ENCODE measurements around the gene CCR7.
"Not testable (repeated sequence)": the region's sequence is repeated elsewhere in the genome, so short reads cannot be mapped to it uniquely, and the experiment has no call there.

CCR7 gene

GRCh38 chr17:40548982-40549685 lies 16.1 kb downstream of the CCR7 start:
- DNase-seq: no peak

- no peak for DNase-seq
Measured at GRCh38 chr17:40548491-40548981, 16.7 kb downstream of the CCR7 start.

- DNase-seq: no peak
Measured at GRCh38 chr17:40547785-40548478, 17.3 kb downstream of the CCR7 start.

GRCh38 chr17:40547079-40547784 lies 18.0 kb downstream of the CCR7 start:
- no peak for DNase-seq

- DNase-seq: not testable (repeated sequence)
Measured at GRCh38 chr17:40546497-40546896, 18.8 kb downstream of the CCR7 start.

DNA sequence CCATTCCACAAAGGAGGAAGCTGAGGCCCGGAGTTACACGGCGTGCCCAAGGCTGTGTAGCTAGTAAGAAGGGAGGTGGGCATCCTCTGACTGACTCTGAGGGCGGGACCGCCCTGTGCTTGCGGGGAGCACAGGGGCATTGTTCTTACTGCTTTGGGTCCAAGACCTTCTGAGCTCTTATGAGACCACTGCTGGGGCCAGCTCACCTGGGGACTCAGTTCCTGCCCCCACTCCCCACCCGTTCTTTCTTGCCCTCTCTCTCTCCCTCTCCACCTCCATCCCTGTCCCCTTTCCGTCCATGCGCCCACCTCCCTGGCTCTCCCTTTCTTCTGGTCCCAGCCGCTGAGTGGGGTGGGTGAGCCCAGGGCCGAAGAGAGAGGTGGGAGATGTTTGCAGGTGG lies 19.6 kb downstream of the CCR7 start:
- no peak for DNase-seq

DNA sequence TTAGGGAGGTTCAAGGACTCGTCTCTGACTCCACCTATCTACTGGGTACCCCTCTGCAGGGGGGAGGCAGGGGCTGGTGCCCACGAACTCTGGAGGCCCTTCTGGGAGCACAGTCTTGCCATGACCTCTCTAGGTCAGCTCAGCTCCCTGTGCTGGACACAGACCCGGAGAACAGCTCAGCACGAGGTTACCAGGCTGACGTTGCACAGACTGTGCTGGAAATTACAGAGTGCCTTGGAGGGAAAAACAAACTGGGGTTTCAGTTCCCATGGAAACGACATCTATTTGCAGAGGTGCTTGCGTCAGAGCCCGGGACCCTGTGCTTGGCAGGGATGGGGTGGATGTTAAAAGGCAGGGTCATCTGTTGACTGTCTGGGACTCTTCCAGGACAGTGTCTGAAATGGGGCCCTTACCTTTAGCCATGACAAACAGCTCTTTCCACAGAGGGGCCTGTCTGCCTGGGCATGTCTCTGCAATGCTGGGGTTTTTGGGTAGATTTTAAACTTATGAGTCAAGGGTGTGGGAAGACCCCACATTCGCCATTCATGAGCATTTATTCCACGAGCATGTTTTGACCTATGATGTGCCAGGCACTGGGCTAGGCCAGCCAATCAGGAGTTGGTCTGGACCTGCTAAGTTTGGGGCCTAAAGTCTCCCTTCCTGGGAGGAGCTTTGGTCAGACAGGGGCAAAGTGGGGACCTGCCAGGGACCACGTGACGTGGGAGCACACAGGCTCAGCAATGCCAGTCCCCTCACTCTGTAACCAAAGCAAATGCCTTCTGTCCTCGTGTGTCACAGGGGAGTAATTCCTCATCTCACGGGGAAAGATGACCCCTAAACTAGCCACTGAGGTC lies 22.5 kb downstream of the CCR7 start:
- DNase-seq: peak; percentile 77 to 90 (median 78)

DNA sequence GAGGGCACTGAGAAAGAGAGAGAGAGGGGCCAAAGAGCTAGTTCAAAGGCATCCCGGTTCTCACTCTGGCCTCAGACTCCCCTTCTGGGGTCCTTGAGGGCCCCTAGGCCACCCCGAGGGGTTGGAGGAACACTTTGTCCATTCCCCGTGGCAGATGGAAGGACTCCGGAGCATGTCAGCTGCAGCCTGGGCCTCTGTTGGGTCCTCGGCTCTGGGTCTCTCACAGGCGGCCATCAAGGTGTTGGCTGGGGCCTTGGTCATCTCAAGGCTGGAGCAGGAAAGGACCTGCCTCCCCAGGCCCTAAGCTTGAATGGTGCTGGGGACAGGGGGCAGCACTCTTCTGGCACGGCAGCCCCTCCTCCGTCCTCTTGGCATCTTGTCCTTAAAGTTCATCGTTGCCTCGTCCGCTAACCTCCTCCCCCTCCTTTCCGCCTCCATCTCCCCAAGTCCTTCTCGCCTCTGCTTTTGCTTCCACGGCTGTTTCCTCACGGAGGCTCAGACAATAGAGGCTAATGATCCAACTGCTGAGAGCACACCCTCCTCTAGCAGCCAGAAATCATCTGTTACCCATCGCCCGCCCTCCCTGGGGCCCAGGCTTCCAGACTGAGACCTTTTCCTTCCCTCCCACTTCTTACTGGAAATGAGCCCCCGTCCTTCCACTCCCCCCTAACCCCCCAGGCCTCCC lies 23.3 kb downstream of the CCR7 start:
- no peak for DNase-seq

DNA sequence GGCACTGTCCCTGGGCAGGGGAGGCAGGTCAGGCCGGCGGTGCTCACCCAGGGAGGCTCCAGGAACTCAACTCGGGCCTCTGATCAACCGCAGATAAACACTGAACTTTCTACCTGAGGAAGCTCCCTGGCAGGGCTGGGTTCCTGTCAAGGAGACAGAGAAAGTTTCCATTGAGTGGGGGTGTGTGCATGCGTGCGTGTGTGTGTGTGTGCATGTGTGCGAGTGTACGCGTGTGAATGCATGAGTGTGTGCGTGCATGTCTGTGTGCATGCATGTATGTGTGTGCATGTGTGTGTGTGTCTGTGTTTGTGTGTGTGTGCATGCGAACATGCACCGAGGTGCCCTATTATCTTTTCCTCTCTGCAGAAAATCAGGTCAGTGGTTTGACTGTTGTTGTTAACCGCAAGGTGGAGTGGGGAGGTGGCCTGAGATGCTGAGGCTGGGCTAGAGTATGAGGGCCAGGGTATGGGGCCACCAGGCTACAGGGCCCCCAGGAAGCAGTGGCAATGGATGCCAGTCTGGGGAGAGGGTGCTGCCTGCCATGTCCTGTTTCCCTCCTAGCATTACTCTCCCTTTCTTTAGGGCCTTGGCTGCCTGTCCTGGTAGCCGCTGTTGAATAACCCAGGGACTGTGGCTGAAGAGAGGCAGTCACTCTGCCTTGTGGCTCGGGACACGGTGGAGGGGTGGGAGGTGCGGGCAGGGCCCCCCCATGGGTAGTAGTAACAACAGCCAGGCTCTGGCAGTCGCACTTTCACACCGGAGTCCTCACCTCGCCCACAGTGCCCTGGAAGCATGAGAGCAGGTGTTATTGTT lies 24.0 kb downstream of the CCR7 start:
- no peak for DNase-seq

DNA sequence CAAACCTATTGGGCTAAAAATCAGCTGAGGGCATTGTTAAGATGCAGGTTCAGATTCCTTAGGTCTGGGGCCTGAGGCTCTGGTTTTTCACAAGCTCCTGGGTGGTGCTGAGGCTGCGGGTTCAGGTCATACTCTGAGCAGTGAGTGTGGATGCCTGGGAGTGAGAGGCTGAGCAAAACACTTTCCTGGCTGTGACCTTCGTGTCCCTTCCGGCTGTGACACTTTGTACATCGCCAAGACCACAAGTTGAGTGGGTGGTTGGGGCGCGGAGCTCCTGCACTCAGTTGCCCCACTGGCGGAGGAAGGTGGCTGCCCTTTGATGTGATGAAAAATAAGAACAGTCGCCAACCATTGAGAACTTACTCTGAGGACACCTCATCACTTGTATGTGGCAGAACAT lies 24.8 kb downstream of the CCR7 start:
- no peak for DNase-seq

GRCh38 chr17:40539711-40540411 lies 25.4 kb downstream of the CCR7 start:
- no peak for DNase-seq

DNA sequence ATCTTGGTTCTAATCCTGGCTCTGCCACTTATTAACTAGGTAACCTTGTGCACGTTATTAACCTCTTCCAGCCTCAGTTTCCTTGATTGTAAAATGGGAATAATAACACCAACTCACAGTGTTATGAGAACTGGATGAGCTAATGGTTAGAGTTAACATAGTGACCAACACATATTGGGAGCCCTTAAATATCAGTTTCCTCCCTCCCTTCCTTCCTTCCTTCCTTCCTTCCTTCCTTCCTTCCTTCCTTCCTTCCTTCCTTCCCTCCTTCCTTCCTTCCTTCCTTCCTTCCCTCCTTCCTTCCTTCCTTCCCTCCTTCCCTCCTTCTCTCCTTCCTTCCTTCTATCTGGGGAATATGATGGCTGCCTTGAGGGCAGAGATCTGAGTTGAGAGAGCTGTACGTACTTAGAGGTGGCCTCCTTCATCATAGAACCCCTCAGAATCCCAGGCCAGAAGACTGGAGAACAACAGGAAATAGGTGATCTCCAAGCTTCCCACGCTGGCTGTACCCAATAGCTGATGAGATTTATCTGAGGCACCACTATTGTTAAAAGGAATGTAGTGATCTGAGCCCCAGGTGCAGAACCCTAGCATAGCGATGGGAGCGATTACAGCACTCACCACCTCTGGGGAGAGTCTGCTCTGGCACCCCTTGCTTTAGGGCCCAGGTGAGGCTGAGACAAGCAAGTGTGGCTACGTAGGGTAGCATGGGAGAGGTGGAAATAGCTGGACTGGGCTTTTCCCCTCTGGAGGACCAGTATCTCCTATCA lies 26.2 kb downstream of the CCR7 start:
- no peak for DNase-seq

- no peak for DNase-seq
Measured at GRCh38 chr17:40538019-40538935, 27.0 kb downstream of the CCR7 start.

DNA sequence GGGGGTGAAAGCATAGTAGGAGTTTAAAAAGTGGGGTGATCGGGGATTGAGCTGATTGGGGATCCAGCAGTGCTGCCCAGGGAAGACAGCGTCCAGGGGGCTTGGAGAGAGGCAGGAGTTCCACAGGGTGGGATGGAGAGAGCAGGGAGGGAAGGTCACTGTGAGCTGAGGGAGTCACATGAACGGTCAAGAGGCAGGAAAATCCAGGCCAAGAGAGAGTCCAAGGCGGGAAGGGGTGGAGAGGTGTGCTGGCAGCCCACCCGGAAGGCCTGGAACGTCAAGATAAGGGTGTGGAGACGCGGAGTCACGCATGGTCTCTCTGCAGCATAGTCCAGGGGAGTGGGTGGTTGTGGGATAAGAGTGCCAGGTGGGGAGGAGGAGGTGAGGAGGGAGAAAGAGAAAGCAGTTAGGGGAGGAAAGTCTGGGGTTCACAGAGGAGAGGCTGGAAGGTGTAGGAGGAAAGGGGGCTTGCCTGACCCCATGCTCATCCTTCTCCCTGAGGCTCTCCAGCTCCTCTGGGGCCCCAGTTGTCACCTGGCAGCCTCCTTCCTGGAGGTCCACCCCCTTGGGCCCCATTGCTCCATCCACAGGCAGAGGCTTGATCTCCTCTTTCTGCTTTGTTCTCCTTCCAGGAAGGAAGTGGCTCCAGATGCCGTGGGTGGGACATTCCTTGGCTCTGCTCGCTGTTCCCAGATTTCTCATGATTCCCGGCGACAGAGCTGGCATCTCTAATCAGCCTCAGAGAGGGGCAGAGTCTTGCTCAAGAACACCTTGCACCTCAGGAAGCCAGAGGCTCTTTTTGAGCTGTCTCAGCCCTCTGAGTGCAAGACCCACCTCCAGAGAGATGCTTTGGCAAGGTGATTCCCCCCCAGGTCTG lies 28.7 kb downstream of the CCR7 start:
- DNase-seq: no peak

DNA sequence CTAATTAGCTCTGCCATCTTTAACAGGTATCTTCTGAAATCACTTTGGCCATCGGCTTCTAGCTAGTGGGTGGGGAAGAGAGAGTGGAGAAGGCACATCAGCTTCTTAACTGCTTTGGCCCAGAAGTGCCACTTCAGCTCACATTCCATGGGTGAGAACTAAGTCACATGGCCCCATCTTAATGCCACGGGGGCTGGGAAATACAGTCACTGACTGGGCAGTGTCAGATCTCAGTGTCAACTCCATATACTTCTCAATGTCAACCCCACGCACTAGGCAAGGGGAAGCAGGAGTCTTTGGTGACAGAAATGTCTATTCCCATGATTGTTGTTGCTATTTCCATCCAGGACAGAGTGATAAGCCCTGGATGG lies 29.4 kb downstream of the CCR7 start:
- DNase-seq: peak; percentile 34 to 48 (median 46)

GRCh38 chr17:40535438-40535837 lies 29.8 kb downstream of the CCR7 start:
- no peak for DNase-seq

GRCh38 chr17:40534371-40535189 lies 30.7 kb downstream of the CCR7 start:
- no peak for DNase-seq

Data from suppressor macrophage treated with lipopolysaccharide for 1 hour (primary cell).